Measurements from ENCODE around the gene ACACA.

Gene ACACA

GRCh38 chr17:37247825-37248224 lies 158.8 kb downstream of the ACACA start:
- Histone ChIP-seq H3F3A (ENCODE audit: insufficient read depth, low read length) (no peaks in the 10 kb centered on the region), H3K27me3 (replicated peaks; ENCODE audit: insufficient read depth, low read length) (no peaks in the 10 kb centered on the region), H3K4me2 (ENCODE audit: low read depth, low read length) (no peak overlapping the region), H3K9ac (ENCODE audit: low read length) (no peak overlapping the region), H3K4me3 (ENCODE audit: low read length) (no peak overlapping the region), H3K4me1 (ENCODE audit: low read length) (no peaks in the 10 kb centered on the region), H3K79me2 (ENCODE audit: low read length) (no peaks in the 10 kb centered on the region), H4K20me1 (ENCODE audit: insufficient read depth, low read length) (no peaks in the 10 kb centered on the region), H3K36me3 (replicated peaks; ENCODE audit: insufficient read depth, low read length) (no peaks in the 10 kb centered on the region), H3K27ac (ENCODE audit: low read length) (no peak overlapping the region), H2AFZ (ENCODE audit: low read length) (no peak overlapping the region), H3K9me2 (replicated peaks; ENCODE audit: insufficient read depth, low read length) (no peaks in the 10 kb centered on the region), H3K9me3 (replicated peaks; ENCODE audit: insufficient read depth, low read length) (no peaks in the 10 kb centered on the region)
- no peak for DNase-seq
- TF ChIP-seq CTCF (IDR thresholded peaks at IDR 0.05; ENCODE audit: low read length) (no peak), EZH2phosphoT487 (IDR thresholded peaks at IDR 0.05; ENCODE audit: low read length) (no peak), EZH2 (optimal IDR thresholded peaks at IDR 0.05; ENCODE audit: low read depth, low read length) (no peak)

GRCh38 chr17:37246085-37246484 lies 160.6 kb downstream of the ACACA start:
- Histone ChIP-seq H3K4me3 (ENCODE audit: low read length) (no peak overlapping the region), H3K9ac (ENCODE audit: low read length) (no peak overlapping the region), H3K36me3 (replicated peaks; ENCODE audit: insufficient read depth, low read length) (no peaks in the 10 kb centered on the region), H3K27me3 (replicated peaks; ENCODE audit: insufficient read depth, low read length) (no peaks in the 10 kb centered on the region), H3K9me3 (replicated peaks; ENCODE audit: insufficient read depth, low read length) (no peaks in the 10 kb centered on the region), H3K9me2 (replicated peaks; ENCODE audit: insufficient read depth, low read length) (no peaks in the 10 kb centered on the region), H3K4me1 (ENCODE audit: low read length) (no peaks in the 10 kb centered on the region), H4K20me1 (ENCODE audit: insufficient read depth, low read length) (no peaks in the 10 kb centered on the region; the same call in 1 of the 2 replicates), H3K27ac (ENCODE audit: low read length) (no peak overlapping the region), H3K79me2 (ENCODE audit: low read length) (no peaks in the 10 kb centered on the region), H3F3A (ENCODE audit: insufficient read depth, low read length) (no peaks in the 10 kb centered on the region), H2AFZ (ENCODE audit: low read length) (no peak overlapping the region), H3K4me2 (ENCODE audit: low read depth, low read length) (no peak overlapping the region)
- no peak for TF ChIP-seq EZH2phosphoT487 (IDR thresholded peaks at IDR 0.05; ENCODE audit: low read length)
- no peak for TF ChIP-seq EZH2 (optimal IDR thresholded peaks at IDR 0.05; ENCODE audit: low read depth, low read length)
- no peak for TF ChIP-seq CTCF (IDR thresholded peaks at IDR 0.05; ENCODE audit: low read length)
- no peak for DNase-seq

- TF ChIP-seq EZH2 (optimal IDR thresholded peaks at IDR 0.05; ENCODE audit: low read depth, low read length), result no peak
- no peak for TF ChIP-seq EZH2phosphoT487 (IDR thresholded peaks at IDR 0.05; ENCODE audit: low read length)
- TF ChIP-seq CTCF (IDR thresholded peaks at IDR 0.05; ENCODE audit: low read length), result no peak
- Histone ChIP-seq H4K20me1 (ENCODE audit: insufficient read depth, low read length) (no peaks in the 10 kb centered on the region; the same call in 1 of the 2 replicates), H3K79me2 (ENCODE audit: low read length) (no peaks in the 10 kb centered on the region), H3K9me3 (replicated peaks; ENCODE audit: insufficient read depth, low read length) (no peaks in the 10 kb centered on the region), H3F3A (ENCODE audit: insufficient read depth, low read length) (no peaks in the 10 kb centered on the region), H3K36me3 (replicated peaks; ENCODE audit: insufficient read depth, low read length) (peaks cover 2% of the 10 kb centered on the region; the same call in 1 of the 2 replicates), H3K27ac (ENCODE audit: low read length) (no peak overlapping the region), H3K4me3 (ENCODE audit: low read length) (no peak overlapping the region), H3K27me3 (replicated peaks; ENCODE audit: insufficient read depth, low read length) (no peaks in the 10 kb centered on the region), H3K4me1 (ENCODE audit: low read length) (no peaks in the 10 kb centered on the region), H3K9ac (ENCODE audit: low read length) (no peak overlapping the region), H2AFZ (ENCODE audit: low read length) (no peak overlapping the region), H3K4me2 (ENCODE audit: low read depth, low read length) (no peak overlapping the region), H3K9me2 (replicated peaks; ENCODE audit: insufficient read depth, low read length) (no peaks in the 10 kb centered on the region)
- DNase-seq, result no peak
Measured at GRCh38 chr17:37240381-37240780, 166.3 kb downstream of the ACACA start.

Measured in MM.1S (cell line).